NCI-H345 treated with DMSO at 0.1 percent for 48 hours (cell line): ENCODE results near the gene RNF183.
A peak's percentile ranks its signal among the peaks of the same experiment; 100 is the strongest.
"Not testable (repeated sequence)": the region's sequence is repeated elsewhere in the genome, so short reads cannot be mapped to it uniquely, and the experiment has no call there.

Experiments used
- DNase-seq: peaks from one replicate; lab custom pipeline; 2025; ENCODE audit not compliant: unreplicated experiment; lab: John Stamatoyannopoulos, UW

The RNF183 gene

GRCh38 chr9:113275157-113276131 lies 27.7 kb downstream of the RNF183 start, which contains the start of the genes CDC26 and PRPF4:
CDC26 (minus strand) TSS chr9:113275572; CDS start chr9:113272507, 3,065 bp downstream.
PRPF4 (plus strand) TSS chr9:113275658; CDS start chr9:113275744, 86 bp downstream.
- DNase-seq, result peak; percentile 96

GRCh38 chr9:113274474-113275156 lies 28.6 kb downstream of the RNF183 start:
- DNase-seq, result peak; percentile 48

GRCh38 chr9:113269871-113270270 lies 33.3 kb downstream of the RNF183 start:
- no peak for DNase-seq

GRCh38 chr9:113269355-113269754 lies 33.8 kb downstream of the RNF183 start:
- no peak for DNase-seq

- no peak for DNase-seq
These were observed 35.1 kb downstream of the RNF183 start for GRCh38 chr9:113267911-113268566.

- no peak for DNase-seq
These were observed 37.0 kb downstream of the RNF183 start for GRCh38 chr9:113266174-113266573.

GRCh38 chr9:113261917-113262671 lies 41.1 kb downstream of the RNF183 start:
- no peak for DNase-seq

- DNase-seq, result no peak
These were observed 44.9 kb downstream of the RNF183 start for GRCh38 chr9:113258282-113258681.

- no peak for DNase-seq
These were observed 45.3 kb downstream of the RNF183 start for GRCh38 chr9:113257863-113258262.

- no peak for DNase-seq
These were observed 47.7 kb downstream of the RNF183 start for GRCh38 chr9:113255438-113255837.

GRCh38 chr9:113254991-113255390 lies 48.2 kb downstream of the RNF183 start:
- no peak for DNase-seq

- no peak for DNase-seq
These were observed 52.4 kb downstream of the RNF183 start for GRCh38 chr9:113250807-113251206.

GRCh38 chr9:113249661-113250060 lies 53.5 kb downstream of the RNF183 start:
- not testable (repeated sequence) for DNase-seq

GRCh38 chr9:113247640-113248039 lies 55.5 kb downstream of the RNF183 start:
- DNase-seq, result peak; percentile 17
